NCI-H2107 treated with DMSO at 0.1 percent for 48 hours (cell line): ENCODE measurements around the gene DENND6B.
"Not testable (repeated sequence)": the region's sequence is repeated elsewhere in the genome, so short reads cannot be mapped to it uniquely, and the experiment has no call there.

Source experiments
- DNase-seq: peaks from one replicate; lab custom pipeline; 2025; ENCODE audit not compliant: unreplicated experiment; lab: John Stamatoyannopoulos, UW

The DENND6B gene

DNA sequence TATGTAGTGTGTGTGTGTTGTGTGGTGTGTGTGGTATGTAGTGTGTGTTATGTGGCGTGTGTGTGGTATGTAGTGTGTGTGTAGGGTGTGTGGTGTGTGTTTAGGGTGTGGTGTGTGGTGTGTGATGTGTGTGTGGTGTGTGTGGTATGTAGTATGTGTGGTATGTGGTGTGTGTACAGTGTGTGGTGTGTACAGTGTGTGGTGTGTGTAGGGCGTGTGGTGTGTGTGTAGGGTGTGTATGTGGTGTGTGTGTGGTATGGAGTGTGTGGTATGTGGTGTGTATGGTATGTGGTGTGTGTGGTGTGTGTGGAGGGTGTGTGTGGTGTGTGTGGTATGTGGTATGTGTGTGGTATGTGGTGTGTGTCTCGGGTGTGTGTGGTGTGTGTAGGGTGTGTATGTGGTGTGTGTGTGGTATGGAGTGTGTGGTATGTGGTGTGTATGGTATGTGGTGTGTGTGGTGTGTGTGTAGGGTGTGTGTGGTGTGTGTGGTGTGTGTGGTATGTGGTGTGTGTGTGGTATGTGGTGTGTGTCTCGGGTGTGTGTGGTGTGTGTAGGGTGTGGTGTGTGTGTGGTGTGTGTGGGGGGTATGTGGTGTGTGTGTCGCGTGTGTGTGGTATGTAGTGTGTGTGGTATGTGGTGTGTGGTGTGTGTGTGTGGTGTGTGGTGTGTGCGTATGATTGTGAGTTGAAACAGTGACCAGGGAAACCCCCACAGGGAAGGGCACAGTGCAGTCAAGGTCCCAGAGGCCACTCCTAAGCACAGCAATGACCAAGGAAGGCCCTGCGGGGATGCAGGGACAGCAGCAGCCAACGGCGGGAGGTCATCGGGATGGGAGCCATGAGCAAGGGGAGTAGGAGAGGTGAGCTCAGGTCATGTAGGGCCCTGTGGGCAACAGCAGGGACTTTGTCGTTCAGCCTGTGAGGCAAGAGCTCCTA is 13.4 kb upstream of the DENND6B start:
- no peak for DNase-seq

DNA sequence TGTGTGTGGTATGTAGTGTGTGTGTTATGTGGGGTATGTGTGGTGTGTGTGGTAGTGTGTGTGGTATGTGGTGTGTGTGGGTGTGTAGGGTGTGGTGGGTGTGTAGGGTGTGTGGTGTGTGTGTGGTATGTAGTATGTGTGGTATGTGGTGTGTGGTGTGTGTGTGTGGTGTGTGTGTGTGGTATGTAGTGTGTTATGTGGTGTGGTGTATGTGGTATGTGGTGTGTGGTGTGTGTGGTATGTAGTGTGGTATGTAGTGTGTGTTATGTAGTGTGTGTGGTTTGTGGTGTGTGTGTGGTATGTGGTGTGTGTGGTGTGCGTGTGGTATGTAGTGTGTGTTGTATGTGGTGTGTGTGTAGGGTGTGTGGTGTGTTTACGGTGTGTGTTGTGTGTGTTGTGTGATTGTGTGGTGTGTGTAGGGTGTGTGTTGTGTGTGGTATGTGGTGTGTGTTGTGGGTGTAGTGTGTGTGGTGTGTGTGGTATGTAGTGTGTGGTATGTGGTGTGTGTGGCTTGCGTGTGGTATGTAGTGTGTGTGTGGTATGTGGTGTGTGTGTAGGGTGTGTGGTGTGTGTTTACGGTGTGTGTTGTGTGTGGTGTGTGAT is 12.1 kb upstream of the DENND6B start:
- no peak for DNase-seq

DNA sequence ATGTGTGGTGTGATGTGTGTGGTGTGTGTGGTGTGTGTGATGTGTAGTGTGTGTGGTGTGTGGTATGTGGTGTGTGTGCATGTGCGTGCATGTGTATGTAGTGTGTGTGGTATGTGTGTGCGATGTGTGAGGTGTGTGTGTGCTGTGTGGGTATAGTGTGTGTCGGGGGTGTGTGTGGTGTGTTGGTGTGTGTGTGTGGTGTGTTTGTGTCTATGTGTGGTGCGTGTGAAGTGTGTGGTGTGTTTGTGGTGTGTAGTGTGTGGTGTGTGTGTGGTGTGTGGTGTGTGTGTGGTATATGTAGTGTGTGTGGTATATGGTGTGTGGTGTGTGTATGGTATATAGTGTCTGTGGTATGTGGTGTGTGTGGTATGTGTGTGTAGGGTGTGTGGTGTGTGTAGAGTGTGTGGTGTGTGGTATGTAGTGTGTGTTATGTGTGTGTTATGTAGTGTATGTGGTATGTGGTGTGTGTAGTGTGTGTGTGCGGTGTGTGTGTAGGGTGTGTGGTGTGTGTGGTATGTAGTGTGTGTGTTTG is 11.3 kb upstream of the DENND6B start:
- no peak for DNase-seq

DNA sequence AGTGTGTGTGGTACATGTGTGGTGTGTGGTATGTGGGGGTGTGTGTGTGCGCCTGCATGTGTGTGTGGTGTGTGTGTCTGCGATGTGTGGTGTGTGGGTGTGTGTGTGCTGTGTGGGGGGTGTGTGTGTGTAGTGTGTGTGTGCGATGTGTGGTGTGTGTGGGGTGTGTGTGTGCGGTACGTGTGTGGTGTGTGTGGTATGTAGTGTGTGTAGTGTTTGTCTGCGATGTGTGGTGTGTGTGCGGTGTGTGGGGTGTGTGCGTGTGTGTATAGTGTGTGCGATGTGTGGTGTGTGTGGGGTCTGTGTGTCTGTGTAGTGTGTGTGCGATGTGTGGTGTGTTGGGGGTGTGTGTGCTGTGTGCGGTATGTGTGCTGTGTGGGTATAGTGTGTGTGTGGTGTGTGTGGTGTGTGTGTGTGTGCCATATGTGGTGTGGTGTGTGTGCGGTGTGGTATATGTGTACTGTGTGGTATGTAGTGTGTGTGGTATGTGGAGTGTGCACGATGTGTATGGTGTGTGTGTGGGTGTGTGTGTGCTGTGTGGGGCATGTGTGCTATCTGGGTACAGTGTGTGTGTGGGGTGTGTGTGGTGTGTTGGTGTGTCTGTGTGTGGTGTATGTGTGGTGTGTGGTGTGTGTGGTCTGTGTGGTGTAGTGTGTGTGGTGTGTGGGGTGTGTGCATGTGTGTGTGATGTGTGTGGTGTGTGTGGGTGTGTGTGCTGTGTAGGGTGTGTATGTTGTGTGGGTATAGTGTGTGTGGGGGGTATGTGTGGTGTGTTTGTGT is 10.6 kb upstream of the DENND6B start:
- no peak for DNase-seq

DNA sequence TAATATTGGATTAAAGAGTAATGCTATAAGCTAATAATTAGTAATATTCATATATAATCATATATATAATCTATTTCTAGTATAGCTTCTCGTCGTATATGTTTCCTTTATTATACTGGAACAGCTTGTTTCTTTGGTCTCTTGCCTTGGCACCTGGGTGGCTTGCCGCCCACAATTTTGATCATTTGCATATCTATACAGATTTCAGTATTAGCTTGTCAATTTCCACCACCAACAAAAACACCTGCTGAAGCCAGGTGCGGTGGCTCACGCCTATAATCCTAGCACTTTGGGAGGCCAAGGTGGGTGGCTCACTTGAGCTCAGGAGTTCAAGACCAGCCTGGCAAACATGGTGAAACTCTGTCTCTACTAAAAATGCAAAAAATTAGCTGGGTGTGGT is 7.6 kb upstream of the DENND6B start:
- DNase-seq, result not testable (repeated sequence)

DNA sequence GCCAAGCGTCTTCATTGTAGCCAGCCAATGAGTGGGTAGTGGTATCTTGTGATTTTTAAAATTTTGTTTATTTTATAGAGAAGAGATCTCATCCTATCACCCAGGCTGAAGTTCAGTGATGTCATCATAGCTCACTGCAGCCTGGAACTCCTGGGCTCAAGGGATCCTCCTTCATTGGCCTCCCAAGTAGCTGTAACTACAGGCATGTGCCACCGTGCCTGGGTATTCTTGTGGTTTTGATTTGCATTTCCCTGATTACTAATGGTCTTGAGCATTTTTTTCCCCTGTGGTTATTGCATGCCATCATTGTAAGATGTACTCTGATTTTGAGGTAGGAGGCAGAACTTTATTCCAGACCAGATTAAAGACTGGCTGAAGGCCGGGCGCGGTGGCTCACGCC is 2.4 kb upstream of the DENND6B start:
- DNase-seq, result no peak

DNA sequence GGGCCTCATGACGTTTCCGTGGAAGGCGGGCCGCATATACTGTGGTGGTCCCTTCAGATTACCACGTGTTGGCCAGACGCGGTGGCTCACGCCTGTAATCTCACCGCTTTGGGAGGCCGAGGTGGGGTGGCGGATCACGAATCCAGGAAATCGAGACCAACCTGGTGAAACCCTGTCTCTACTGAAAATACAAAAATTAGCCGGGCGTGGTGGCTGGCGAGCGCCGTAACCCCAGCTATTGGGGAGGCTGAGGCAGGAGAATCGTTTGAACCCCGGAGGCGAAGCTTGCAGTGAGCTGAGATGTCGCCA is 853 bp upstream of the DENND6B start:
- no peak for DNase-seq

DNA sequence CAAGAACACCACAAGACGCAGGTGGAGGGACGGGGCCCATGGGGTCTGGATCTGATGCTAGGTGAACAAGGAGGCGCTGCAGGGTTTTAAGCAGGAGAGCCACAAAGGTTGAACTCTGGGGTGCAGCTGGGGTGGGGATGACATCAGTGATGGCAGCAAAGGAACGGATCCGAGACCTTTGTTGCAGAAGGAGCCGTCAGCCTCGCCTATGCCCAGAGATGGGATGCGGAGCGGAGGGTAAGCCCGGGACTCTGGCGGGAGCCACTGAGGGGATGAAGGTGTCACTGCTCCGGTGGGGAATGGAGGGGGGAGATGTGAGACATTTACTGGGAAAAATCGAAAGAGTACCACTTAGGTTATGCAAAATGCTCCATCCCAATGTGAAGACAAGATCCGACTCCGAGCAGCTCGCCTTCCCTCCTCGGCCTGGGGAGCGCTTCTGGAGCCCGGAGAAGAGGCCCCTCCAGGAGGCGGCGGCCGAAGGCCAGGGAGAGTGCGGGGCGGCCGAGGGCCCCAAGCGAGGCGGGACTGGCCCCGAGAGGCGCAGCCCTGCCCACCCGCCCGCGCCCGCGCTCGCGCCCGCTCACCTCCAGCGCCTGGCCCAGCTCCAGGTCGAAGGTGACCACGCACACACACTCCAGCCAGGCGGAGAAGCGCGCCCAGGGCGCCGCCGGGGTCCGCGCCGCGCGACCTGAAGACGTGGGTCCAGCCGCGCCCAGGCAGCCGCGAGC is 422 bp downstream of the DENND6B start:
- no peak for DNase-seq

DNA sequence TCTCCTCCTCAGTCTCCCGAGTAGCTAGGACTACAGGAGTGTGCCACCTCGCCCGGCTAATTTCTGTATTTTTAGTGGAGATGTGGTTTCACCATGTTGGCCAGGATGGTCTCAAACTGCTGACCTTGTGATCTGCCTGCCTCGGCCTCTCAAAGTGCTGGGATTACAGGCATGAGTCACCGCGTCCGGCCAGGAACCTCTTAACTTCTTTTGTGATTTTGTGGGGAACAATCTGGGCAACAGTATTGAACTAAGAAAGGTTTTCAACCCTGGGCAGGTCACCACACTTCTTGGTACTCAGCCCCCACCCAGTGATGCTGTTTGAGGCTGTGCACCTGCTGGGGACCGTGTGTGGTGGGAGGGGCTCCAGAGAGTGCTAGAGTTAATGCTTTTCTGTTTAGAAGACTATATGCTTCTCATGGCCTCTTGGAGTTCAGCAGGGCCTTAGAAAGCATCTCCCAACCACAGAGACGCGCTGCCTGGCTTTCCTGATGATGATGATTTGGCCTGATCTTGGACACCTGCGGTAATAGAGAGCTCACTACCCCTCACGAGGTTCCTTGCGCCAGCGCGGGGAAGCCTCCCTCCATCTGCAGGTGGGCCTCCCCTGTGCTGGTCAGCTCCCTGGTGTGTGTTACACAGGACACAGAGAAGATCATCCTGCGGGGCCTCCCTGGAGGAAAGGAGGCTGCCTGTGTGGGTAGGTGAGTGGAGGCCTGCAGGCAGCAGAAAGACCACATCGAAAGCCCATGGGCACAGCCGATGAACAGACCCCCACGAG is 1.2 kb downstream of the DENND6B start:
- DNase-seq, result no peak

DNA sequence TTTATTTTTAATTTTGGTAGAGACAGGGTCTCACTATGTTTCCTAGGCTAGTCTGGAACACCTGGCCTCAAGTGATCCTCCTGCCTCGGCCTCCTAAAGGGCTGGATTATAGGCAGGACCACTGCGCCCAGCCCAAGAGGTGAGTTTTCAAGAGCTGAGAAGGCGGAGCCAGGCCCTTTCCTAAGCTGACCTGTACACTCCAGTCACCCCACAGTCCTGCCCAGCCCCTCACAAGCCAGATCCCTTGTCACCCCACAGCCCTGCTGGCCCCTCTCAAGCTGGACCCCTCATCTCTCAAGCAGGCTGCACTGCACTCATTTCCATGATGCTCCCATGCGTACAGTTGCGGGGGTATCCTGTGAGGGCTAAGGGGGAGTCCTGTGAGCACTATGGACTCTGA is 2.9 kb downstream of the DENND6B start:
- DNase-seq, result no peak

DNA sequence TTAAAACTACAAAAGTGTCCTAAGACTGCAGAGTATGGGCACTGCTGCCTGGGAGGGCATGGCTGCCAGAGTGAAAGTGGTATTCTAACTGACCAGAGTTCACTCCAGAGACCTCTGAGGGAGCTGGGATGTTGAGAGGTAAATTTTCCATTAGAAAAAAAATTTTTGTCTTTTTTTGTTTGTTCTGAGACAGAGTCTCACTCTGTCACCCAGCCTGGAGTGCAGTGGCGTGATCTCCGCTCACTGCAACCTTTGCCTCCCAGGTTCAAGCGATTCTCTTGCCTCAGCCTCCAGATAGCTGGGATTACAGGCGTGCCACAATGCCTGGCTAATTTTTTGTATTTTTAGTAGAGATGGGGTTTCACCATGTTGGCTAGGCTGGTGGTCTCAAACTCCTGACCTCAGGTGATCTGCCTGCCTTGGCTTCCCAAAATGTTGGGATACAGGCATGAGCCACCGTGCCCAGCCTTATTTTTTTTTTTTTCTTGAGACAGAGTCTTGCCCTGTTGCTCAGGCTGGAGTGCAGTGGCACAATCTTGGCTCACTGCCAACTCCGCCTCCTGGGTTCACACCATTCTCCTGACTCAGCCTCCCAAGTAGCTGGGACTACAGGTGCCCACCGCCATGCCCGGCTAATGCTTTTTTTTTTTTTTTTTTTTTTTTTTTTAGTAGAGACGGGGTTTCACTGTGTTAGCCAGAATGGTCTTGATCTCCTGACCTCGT is 4.3 kb downstream of the DENND6B start:
- DNase-seq, result not testable (repeated sequence)

DNA sequence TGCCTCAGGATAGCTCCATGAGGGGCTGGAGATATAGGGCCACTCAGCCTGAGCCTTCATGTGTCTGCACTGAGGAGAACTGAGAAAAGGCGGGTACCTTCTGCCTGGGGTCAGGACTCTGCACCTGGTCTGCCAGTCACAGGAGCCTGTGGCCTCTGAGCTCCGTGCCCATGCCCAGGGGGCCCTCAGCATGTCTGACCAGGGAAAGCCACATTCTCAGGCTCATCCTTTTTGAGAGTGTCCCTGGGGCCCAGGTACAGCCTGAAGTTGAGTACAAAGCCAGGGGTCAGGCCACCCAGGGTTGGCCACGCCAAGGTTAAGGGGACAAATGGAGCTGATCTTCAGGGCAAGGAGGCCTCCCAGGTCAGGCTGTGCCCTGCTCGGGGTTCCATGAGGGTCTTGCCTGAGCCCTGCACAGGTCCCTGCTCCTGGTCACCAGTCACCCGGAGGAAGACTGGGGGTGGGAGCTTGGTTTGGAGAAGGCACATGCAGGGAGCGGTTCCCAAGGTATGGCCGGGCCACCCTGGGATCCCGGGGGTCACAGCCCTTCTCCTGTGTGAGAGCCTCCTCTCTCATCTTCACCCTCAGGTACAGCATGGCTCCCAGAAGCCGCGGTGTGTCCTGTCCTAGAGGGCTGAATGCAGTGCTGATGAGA is 6.0 kb downstream of the DENND6B start:
- no peak for DNase-seq

DNA sequence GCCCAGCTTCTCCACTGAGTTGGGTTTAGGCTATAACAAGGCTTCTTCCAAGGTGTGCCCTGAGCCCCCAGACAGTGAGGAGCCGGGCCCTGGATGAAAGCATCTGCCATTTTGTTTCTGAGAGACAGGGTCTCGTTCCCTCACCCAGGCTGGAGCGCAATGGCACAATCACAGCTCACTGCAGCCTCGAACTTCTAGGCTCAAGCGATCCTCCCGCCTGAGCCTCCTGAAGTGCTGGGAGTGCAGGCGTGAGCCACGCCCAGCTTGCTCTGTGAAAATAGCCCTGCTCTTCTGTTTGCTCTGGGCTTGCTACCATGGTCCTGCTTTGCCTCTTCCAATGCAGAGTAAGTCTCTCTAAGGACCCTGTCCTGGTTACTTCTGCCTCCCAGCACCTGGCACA is 6.7 kb downstream of the DENND6B start:
- DNase-seq, result no peak

DNA sequence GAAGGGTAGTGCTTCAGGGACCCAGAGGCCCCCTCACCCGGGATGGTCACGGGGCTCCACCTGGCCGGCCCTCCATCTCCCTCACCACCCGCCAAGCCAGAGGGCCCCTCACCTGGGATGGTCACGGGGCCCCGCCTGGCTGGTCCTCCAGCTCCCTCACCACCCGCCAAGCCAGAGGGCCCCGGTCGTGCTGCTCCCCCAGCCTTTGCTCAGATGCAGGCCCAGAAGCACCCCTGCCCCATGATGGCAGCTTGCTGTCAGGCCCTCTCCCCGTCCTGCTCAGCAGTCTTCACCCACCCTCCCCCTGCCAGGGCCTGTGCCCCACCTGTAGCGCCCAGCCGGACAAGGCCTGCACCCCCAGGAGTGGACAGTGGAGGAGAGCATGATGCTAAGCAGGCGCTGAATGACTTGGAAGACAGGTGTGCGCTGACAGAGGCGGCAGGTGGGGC is 7.3 kb downstream of the DENND6B start:
- DNase-seq, result no peak

DNA sequence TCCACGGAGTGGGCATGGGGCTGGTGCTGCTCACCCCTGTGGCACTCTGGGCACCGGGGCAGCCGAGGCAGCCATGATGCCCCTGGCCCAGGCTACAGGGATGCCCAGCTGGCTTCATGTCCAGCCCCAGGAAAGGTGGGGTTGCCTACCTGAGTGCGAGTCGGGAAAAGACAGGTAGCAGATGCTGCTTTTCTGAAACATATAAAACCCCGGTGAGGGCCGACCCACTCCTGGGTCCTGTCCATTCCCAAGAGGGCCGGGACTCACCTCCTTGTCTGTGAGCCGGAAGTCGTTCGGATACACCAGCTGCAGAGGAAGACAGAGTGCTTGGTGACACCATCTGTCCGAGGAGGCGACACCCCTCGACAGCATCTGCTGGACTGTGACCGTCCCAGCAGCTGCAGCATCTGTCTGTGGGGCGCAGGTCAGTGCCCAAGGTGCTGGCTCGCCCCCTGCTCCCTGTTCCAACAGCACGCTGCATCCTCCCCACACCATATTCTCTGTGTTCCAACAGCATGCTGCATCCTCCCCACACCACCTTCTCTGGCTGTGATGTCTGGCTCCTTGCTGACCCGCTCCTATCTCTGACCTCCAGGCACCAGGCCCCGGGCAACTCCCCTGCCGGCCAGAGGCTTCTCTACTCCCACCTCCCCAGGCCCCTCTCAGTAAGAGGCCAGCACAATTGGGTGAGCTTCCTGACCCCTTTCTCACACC is 8.0 kb downstream of the DENND6B start:
- DNase-seq, result no peak

DNA sequence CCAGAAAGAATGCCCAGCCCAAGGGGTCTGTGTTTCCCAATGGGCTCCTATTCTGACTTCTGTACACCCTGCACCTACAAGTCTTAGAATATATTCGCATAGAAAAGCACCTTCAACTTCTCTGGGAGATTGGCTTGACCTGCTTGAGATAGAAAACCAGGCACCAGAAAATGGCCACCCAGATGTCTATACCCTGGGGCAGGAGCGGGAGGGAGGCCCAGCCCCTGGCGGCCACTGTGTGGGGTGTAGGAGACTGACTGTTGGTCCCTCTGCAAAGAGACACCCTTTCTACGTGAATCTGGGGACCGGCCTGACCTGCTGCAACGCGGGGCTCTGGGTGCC is 8.5 kb downstream of the DENND6B start:
- no peak for DNase-seq

DNA sequence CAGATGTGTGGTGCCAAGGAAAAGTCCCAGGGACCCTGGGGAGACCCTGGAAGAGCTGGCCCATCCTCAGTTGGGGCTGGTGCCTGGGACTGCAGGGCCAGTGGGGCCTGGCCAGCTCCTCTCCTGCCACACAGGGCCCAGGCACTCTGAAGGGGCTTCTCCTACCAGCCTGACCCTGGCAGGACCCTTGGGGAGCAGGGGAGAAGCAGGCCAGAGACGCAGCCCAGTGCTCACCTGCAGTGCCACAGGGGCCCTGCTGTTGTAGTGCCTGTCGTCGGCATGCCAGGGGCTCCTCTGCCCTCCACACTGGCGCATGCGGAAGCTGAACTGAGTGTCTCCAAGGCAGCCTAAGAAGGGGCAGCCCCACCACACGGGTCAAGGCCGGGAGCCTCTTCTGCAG is 9.1 kb downstream of the DENND6B start:
- DNase-seq, result no peak

DNA sequence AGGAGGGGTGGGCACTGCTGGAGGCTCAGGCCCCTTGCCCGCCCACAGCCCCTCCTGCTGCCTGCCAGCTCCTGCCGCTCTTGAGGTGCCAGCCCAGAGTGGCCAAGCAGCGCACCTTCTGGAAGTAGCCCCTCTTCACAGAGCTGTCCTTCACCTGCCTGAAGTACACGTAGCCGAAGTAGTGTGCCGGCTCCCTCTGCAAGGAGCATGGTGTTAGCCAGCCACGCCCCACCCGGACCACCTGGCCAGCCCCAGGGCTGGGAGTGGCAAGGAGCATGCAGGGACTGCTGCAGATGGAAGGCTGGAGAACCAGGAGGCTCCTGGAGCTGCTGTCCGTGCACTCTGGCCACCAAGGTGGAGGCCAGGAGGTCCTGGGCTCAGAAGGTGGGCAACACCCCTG is 9.6 kb downstream of the DENND6B start:
- DNase-seq, result no peak
